HG02943 (cell line): ENCODE results near the gene ADAM17.
"Not testable (repeated sequence)": the region's sequence is repeated elsewhere in the genome, so short reads cannot be mapped to it uniquely, and the experiment has no call there.

ENCODE experiments used
- ATAC-seq: cut with Tn5 transposase; IDR thresholded peaks from one replicate; pipeline ENCODE4 v1.9.1; 2021; ENCODE audit warnings: mild to moderate bottlenecking, low read depth, moderate library complexity; ENCODE audit not compliant: unreplicated experiment

ADAM17 gene

GRCh38 chr2:9555297-9556120, at the start of gene ADAM17:
ADAM17 (minus strand) TSS chr2:9555830; CDS start chr2:9555605, 225 bp downstream.
- peak; percentile 83 for ATAC-seq

- no peak for ATAC-seq
Measured at GRCh38 chr2:9602412-9602811, 46.8 kb upstream of the ADAM17 start.

- no peak for ATAC-seq
Measured at GRCh38 chr2:9601397-9601796, 45.8 kb upstream of the ADAM17 start.

- no peak for ATAC-seq
Measured at GRCh38 chr2:9599430-9599829, 43.8 kb upstream of the ADAM17 start.

GRCh38 chr2:9596621-9597311, 41.1 kb upstream of the ADAM17 start:
- no peak for ATAC-seq

- ATAC-seq, result no peak
Measured at GRCh38 chr2:9595746-9596145, 40.1 kb upstream of the ADAM17 start.

- not testable (repeated sequence) for ATAC-seq
Measured at GRCh38 chr2:9595256-9595655, 39.6 kb upstream of the ADAM17 start.

- no peak for ATAC-seq
Measured at GRCh38 chr2:9594366-9595054, 38.9 kb upstream of the ADAM17 start.

GRCh38 chr2:9593925-9594324, 38.3 kb upstream of the ADAM17 start:
- ATAC-seq, result no peak

- ATAC-seq, result no peak
Measured at GRCh38 chr2:9592699-9593098, 37.1 kb upstream of the ADAM17 start.

- no peak for ATAC-seq
Measured at GRCh38 chr2:9590641-9591040, 35.0 kb upstream of the ADAM17 start.

- ATAC-seq, result no peak
Measured at GRCh38 chr2:9586465-9586864, 30.8 kb upstream of the ADAM17 start.

GRCh38 chr2:9585486-9585885, 29.9 kb upstream of the ADAM17 start:
- no peak for ATAC-seq

GRCh38 chr2:9584902-9585301, 29.3 kb upstream of the ADAM17 start:
- ATAC-seq, result not testable (repeated sequence)

- no peak for ATAC-seq
Measured at GRCh38 chr2:9582624-9583023, 27.0 kb upstream of the ADAM17 start.

- ATAC-seq, result no peak
Measured at GRCh38 chr2:9578467-9579235, 23.0 kb upstream of the ADAM17 start.

GRCh38 chr2:9574331-9574730, 18.7 kb upstream of the ADAM17 start:
- ATAC-seq, result no peak

GRCh38 chr2:9573840-9574239, 18.2 kb upstream of the ADAM17 start:
- no peak for ATAC-seq

- no peak for ATAC-seq
Measured at GRCh38 chr2:9573013-9573720, 17.5 kb upstream of the ADAM17 start.
